Measurements from ENCODE around the gene KIF5C. TPM values are rescaled to one million over a fixed set of nuclear protein-coding genes. Genes with fewer than 3 reads are reported as not detected.
A peak's percentile ranks its signal among the peaks of the same experiment; 100 is the strongest.

Gene KIF5C
- total and polyA plus RNA-seq, 2 of the 13 experiments (the other 11 are each of a cell fraction or from before 2014, with no cell fraction given): 0.15 to 0.20 TPM

DNA sequence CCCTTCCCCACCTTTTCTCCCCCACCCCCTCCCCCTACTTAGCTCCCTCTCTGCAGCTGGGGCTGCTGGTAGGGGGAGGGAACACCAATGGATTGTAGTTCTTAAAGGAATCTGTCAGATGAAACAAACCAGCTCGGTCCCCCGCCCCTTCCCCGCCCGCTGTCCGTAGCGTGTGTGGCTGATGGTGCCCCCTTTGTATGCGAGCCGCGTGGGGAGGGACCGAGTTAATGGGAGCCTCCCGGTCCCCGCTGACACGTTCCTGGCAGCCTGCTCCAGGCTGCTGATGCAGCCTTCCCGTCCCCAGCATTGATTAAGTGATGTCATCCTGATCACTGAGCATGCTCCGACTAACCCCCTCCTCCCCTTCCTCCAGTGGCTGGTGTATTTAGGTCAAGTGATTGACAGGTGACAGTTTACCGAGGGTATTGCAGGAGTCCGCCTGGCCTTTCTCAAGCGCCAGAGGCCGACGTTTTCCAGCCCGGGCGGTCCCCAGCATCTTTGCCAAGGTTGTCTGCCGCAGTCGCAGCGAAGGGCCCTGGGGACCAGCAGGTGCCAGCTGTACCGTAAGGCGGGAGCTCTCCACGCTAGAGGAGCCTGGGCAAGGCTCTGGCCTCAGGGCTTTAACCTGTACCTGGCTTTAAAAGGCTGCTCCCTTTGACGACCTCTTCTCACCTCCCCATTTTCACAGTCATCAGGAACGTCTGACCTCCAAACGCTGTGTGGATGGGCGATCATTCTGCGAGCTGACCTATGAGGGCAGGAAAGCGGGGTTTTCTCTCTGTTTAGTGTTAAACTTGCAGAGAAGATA, 1.8 kb downstream of the KIF5C start (continued):
- TF ChIP-seq, protein P1, sequence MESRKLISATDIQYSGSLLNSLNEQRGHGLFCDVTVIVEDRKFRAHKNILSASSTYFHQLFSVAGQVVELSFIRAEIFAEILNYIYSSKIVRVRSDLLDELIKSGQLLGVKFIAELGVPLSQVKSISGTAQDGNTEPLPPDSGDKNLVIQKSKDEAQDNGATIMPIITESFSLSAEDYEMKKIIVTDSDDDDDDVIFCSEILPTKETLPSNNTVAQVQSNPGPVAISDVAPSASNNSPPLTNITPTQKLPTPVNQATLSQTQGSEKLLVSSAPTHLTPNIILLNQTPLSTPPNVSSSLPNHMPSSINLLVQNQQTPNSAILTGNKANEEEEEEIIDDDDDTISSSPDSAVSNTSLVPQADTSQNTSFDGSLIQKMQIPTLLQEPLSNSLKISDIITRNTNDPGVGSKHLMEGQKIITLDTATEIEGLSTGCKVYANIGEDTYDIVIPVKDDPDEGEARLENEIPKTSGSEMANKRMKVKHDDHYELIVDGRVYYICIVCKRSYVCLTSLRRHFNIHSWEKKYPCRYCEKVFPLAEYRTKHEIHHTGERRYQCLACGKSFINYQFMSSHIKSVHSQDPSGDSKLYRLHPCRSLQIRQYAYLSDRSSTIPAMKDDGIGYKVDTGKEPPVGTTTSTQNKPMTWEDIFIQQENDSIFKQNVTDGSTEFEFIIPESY (CRISPR knock-in tag; IDR thresholded peaks at IDR 0.05): no peak
- TF ChIP-seq KMT2B (CRISPR knock-in tag; IDR thresholded peaks at IDR 0.05) (no peak), SPEN (CRISPR knock-in tag; IDR thresholded peaks at IDR 0.05; ENCODE audit: low read depth) (no peak), TBX2 (CRISPR knock-in tag; IDR thresholded peaks at IDR 0.05; ENCODE audit: borderline replicate concordance) (no peak), SNAI1 (CRISPR knock-in tag; IDR thresholded peaks at IDR 0.05; ENCODE audit: borderline replicate concordance) (no peak), MATR3 (CRISPR knock-in tag; IDR thresholded peaks at IDR 0.05) (no peak), AHR (CRISPR knock-in tag; IDR thresholded peaks at IDR 0.05) (no peak), ZBTB21 (CRISPR knock-in tag; IDR thresholded peaks at IDR 0.05) (no peak), ZFP82 (CRISPR knock-in tag; IDR thresholded peaks at IDR 0.05; ENCODE audit: borderline replicate concordance) (no peak), CHD2 (IDR thresholded peaks at IDR 0.05; ENCODE audit: low read depth, low read length) (no peak), CBFB (CRISPR knock-in tag; IDR thresholded peaks at IDR 0.05) (no peak), GABPB1 (CRISPR knock-in tag; IDR thresholded peaks at IDR 0.05) (peak; percentile 62; the same call in 1 of the 2 replicates), HNRNPH1 (optimal IDR thresholded peaks at IDR 0.05; ENCODE audit: low read depth, low read length) (no peak), MEIS1 (CRISPR knock-in tag; IDR thresholded peaks at IDR 0.05; ENCODE audit: borderline replicate concordance) (peak; percentile 98; the same call in 1 of the 2 replicates), ZNF207 (IDR thresholded peaks at IDR 0.05; ENCODE audit: borderline replicate concordance) (no peak), PCBP2 (optimal IDR thresholded peaks at IDR 0.05; ENCODE audit: low read depth, low read length, poor library complexity, severe bottlenecking) (no peak), MTA3 (CRISPR knock-in tag; IDR thresholded peaks at IDR 0.05) (no peak), ZBTB1 (CRISPR knock-in tag; IDR thresholded peaks at IDR 0.05; ENCODE audit: borderline replicate concordance) (no peak), TEAD3 (CRISPR knock-in tag; optimal IDR thresholded peaks at IDR 0.05; ENCODE audit: borderline replicate concordance) (no peak), STAG1 (CRISPR knock-in tag; IDR thresholded peaks at IDR 0.05) (no peak), ZNF335 (CRISPR knock-in tag; IDR thresholded peaks at IDR 0.05) (no peak), ZNF839 (CRISPR knock-in tag; IDR thresholded peaks at IDR 0.05; ENCODE audit: borderline replicate concordance) (no peak)
- TF ChIP-seq, protein P2, sequence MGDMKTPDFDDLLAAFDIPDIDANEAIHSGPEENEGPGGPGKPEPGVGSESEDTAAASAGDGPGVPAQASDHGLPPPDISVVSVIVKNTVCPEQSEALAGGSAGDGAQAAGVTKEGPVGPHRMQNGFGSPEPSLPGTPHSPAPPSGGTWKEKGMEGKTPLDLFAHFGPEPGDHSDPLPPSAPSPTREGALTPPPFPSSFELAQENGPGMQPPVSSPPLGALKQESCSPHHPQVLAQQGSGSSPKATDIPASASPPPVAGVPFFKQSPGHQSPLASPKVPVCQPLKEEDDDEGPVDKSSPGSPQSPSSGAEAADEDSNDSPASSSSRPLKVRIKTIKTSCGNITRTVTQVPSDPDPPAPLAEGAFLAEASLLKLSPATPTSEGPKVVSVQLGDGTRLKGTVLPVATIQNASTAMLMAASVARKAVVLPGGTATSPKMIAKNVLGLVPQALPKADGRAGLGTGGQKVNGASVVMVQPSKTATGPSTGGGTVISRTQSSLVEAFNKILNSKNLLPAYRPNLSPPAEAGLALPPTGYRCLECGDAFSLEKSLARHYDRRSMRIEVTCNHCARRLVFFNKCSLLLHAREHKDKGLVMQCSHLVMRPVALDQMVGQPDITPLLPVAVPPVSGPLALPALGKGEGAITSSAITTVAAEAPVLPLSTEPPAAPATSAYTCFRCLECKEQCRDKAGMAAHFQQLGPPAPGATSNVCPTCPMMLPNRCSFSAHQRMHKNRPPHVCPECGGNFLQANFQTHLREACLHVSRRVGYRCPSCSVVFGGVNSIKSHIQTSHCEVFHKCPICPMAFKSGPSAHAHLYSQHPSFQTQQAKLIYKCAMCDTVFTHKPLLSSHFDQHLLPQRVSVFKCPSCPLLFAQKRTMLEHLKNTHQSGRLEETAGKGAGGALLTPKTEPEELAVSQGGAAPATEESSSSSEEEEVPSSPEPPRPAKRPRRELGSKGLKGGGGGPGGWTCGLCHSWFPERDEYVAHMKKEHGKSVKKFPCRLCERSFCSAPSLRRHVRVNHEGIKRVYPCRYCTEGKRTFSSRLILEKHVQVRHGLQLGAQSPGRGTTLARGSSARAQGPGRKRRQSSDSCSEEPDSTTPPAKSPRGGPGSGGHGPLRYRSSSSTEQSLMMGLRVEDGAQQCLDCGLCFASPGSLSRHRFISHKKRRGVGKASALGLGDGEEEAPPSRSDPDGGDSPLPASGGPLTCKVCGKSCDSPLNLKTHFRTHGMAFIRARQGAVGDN (CRISPR knock-in tag; IDR thresholded peaks at IDR 0.05): peak; percentile 50
- TF ChIP-seq, protein P3, sequence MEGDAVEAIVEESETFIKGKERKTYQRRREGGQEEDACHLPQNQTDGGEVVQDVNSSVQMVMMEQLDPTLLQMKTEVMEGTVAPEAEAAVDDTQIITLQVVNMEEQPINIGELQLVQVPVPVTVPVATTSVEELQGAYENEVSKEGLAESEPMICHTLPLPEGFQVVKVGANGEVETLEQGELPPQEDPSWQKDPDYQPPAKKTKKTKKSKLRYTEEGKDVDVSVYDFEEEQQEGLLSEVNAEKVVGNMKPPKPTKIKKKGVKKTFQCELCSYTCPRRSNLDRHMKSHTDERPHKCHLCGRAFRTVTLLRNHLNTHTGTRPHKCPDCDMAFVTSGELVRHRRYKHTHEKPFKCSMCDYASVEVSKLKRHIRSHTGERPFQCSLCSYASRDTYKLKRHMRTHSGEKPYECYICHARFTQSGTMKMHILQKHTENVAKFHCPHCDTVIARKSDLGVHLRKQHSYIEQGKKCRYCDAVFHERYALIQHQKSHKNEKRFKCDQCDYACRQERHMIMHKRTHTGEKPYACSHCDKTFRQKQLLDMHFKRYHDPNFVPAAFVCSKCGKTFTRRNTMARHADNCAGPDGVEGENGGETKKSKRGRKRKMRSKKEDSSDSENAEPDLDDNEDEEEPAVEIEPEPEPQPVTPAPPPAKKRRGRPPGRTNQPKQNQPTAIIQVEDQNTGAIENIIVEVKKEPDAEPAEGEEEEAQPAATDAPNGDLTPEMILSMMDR (CRISPR knock-in tag; IDR thresholded peaks at IDR 0.05): no peak
